ENCODE results near the gene C1orf53. TPM values are rescaled to one million over a fixed set of nuclear protein-coding genes. Genes with fewer than 3 reads are reported as not detected.
"Not testable (repeated sequence)": the region's sequence is repeated elsewhere in the genome, so short reads cannot be mapped to it uniquely, and the experiment has no call there.

Gene C1orf53
- total RNA-seq: 1 to 10 TPM in 4 of 6 donors, under 1 TPM in 2; 0.60 to 2.7 (median 2.5) TPM
- 1 to 10 TPM; 5.6 to 6.7 TPM for polyA plus RNA-seq

DNA sequence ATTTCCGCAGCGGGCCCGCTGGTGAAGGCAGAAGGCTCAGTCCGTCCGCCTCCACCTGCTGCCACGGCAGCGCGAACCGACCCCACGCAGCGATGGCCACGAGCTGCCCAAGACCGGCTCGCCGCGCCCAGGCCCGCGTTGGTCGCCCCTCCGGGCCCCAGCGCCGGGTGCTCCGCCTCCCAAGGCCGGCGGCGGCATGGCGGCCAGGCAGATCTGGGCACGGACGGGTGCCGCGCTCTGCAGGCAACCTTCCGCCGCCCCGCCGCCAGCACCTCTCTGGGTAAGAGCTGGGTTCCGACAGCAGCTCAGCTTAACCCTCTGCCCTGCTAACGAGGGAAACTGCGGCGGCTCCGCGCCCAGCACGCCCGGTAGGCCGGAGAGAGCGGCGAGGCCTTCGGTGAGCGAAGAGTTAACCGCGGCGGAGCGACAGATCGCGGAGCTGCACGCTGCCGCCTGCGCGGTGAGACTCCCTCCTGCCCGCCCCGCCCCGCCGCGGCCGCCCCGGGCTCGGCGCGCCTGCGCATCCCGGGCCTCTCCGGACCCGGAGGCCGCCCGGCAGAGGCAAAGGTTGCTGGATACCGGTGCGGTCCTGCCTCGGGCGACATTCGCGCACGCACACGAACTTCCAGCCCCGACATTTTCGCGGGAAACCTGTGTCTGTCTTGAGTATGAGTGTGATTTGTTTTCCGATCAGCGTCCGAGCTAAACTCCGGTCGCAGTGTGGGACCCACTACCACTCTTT, at the start of gene C1orf53:
Gene C1orf53, plus strand, starts transcription at position 177 of the 742 bp plus-strand sequence. Its CDS starts 20 bp downstream, at position 197.
- intact Hi-C loops (cut with DNase I): no loop called here
- Histone ChIP-seq H3K36me3 (no peaks in the 10 kb centered on the region), H3K27ac (peak within 1 kb of the TSS; percentile 89 to 95 (median 94)), H3K4me3 (peak within 1 kb of the TSS; percentile 35 to 90 (median 70)), H3K9me3 (no peaks in the 10 kb centered on the region), H3K4me1 (peaks cover 0 to 4% (median 3%) of the 10 kb centered on the region in 3 donors), H3K27me3 (peaks cover 0 to 10% (median 0%) of the 10 kb centered on the region in 4 donors)
- 0% methylated on average over 70 to 90 of the region's 90 CpGs for WGBS, 2 donors
- DNase-seq (peak; percentile 86 to 94 (median 90)), FAIRE-seq (no peak), ATAC-seq (peak; percentile 97 to 100 (median 99))
- TF ChIP-seq, protein P1, sequence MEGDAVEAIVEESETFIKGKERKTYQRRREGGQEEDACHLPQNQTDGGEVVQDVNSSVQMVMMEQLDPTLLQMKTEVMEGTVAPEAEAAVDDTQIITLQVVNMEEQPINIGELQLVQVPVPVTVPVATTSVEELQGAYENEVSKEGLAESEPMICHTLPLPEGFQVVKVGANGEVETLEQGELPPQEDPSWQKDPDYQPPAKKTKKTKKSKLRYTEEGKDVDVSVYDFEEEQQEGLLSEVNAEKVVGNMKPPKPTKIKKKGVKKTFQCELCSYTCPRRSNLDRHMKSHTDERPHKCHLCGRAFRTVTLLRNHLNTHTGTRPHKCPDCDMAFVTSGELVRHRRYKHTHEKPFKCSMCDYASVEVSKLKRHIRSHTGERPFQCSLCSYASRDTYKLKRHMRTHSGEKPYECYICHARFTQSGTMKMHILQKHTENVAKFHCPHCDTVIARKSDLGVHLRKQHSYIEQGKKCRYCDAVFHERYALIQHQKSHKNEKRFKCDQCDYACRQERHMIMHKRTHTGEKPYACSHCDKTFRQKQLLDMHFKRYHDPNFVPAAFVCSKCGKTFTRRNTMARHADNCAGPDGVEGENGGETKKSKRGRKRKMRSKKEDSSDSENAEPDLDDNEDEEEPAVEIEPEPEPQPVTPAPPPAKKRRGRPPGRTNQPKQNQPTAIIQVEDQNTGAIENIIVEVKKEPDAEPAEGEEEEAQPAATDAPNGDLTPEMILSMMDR (IDR thresholded peaks at IDR 0.05): no peak

DNA sequence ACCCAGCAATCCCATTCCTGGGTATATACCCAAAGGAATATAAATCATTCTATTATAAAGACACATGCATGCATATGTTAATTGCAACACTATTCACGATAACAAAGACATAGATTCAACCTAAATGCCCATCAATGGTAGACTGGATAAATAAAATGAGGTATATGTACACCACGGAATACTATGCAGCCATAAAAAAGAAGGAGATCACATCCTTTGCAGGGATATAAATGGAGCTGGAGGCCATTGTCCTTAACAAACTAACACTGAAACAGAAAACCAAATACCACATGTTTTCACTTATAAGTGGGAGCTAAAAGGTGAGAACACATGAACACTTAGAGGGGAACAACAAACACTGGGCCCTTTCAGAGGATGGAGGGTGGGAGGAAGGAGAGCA, 46.7 kb upstream of the C1orf53 start:
- H3K4me3 ChIP-seq; FAIRE-seq; ATAC-seq; intact Hi-C loops (cut with DNase I); H3K36me3 ChIP-seq; H3K4me1 ChIP-seq; H3K27me3 ChIP-seq; H3K9me3 ChIP-seq; DNase-seq; H3K27ac ChIP-seq: not testable (repeated sequence)
- WGBS, 2 donors: 72 to 86% methylated on average over 2 of the region's 2 CpGs

DNA sequence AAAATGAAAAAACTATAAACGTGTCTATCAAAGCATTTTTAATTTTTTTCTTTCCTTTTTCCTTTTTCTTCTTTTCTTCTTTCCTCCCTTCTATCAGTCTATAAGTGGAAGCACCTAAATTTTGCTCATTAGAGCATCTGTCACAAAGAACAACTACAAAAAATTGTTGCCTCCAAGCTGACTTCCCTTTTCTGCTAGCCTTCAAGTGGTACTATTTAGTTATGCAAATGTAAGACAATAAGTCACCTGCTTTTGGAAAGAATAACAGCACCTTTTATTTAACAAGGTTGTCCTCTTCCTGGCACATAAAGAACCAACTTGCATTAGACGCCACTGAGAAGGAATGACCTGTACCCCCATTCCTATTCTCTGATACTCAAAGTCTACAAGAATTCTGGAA, 45.0 kb upstream of the C1orf53 start:
- Histone ChIP-seq H3K9me3 (no peaks in the 10 kb centered on the region), H3K4me1 (no peaks in the 10 kb centered on the region), H3K4me3 (no peak overlapping the region), H3K27me3 (no peaks in the 10 kb centered on the region), H3K27ac (no peak overlapping the region), H3K36me3 (no peaks in the 10 kb centered on the region)
- FAIRE-seq: no peak
- 69 to 75% methylated on average over 2 of the region's 2 CpGs for WGBS, 2 donors
- no peak for DNase-seq
- TF ChIP-seq, protein P1 (IDR thresholded peaks at IDR 0.05): no peak
- intact Hi-C loops (cut with DNase I): no loop called here
- no peak for ATAC-seq

DNA sequence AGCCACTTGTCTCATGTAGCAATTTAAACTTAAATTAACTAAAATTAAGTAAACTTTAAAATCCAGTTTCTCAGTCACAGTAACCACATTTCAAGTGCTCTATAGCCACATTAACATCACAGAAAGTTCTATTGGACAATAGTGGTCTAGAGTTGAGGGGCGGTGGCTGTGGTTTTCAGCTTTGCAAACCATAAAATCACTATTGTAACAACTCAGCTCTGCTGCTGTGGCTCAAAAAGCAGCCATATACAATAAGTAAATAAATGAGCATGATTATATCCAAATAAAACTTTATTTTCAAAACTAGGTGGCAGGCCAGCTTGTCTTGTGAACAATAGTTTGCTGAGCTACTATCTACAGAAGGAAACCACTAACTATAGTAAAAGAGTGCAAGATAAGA, 43.4 kb upstream of the C1orf53 start:
- Histone ChIP-seq H3K36me3 (no peaks in the 10 kb centered on the region), H3K4me3 (no peak overlapping the region), H3K27ac (no peak overlapping the region), H3K4me1 (no peaks in the 10 kb centered on the region), H3K9me3 (no peaks in the 10 kb centered on the region), H3K27me3 (no peaks in the 10 kb centered on the region)
- TF ChIP-seq, protein P1 (IDR thresholded peaks at IDR 0.05): no peak
- FAIRE-seq (no peak), ATAC-seq (no peak), DNase-seq (no peak)
- intact Hi-C loops (cut with DNase I): no loop called here
- WGBS, 2 donors: 92% methylated on average over 1 of the region's 1 CpG

DNA sequence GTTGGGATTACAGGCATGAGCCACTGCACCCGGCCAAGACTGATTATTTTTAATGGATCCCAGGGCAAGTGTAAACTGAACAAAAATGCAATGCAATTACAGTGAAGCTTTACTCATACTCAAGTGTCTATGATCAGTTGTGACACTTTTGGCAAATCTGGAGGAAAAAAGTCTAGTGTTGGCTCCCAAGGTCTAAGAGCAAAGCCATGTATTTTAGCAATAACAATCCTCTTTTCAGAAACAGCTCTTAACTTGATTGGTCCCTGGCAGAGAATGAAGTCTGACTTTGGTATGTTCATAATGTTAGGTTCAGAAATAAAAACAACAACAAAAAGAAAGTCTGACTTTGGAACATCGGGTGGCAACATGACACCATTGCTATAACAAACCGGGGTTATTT, 40.2 kb upstream of the C1orf53 start:
- Histone ChIP-seq H3K36me3 (no peaks in the 10 kb centered on the region), H3K9me3 (no peaks in the 10 kb centered on the region), H3K4me1 (no peaks in the 10 kb centered on the region), H3K27ac (no peak overlapping the region), H3K4me3 (no peak overlapping the region), H3K27me3 (no peaks in the 10 kb centered on the region)
- intact Hi-C loops (cut with DNase I): loop anchor here in 1 of 3 donors (10.0 kb wide), 1 partner anchor 247 kb away; no protein-coding TSS in a partner anchor
- ATAC-seq: no peak
- DNase-seq: no peak
- WGBS, 2 donors: 83 to 91% methylated on average over 3 of the region's 3 CpGs
- TF ChIP-seq, protein P1 (IDR thresholded peaks at IDR 0.05): no peak
- FAIRE-seq: no peak

All from pancreas (tissue), 10 donors.